H1 (cell line): ENCODE measurements around the gene PPAN. TPM values are rescaled to one million over a fixed set of nuclear protein-coding genes. Genes with fewer than 3 reads are reported as not detected.

Source experiments
- CTCF ChIA-PET: fragments of 300-600 bp; sonication (Branson Sonifier 250); formaldehyde crosslinking; loops from one replicate; lab custom pipeline; 2021; ENCODE audit not compliant: partially characterized antibody; lab: Charles Lee
- POLR2A ChIA-PET: fragments of 300-600 bp; sonication (Branson Sonifier 250); formaldehyde crosslinking; loops from one replicate; lab custom pipeline; 2021; ENCODE audit warnings: inconsistent platforms; ENCODE audit not compliant: partially characterized antibody; lab: Charles Lee
- DNase-seq, 2 experiments: peaks; one replicate each; pipeline versions ENCODE4 v3.0.0 to v3.0.0-alpha.2; 2010 to 2022; ENCODE audit warnings: low spot score in 2 of 2, low read depth in 1 of 2, mixed read lengths in 1 of 2
- FAIRE-seq: peaks from 2 replicates; lab custom pipeline; 2011; peaks lifted over from hg19 to GRCh38; lab: Jason Lieb, UNC
- H2AFZ ChIP-seq: 2 replicates; pipeline ENCODE4 v1.8.1; 2012; ENCODE audit warnings: low read length, inconsistent platforms
- H2AK5ac ChIP-seq: 2 replicates; pipeline ENCODE4 v1.6.1; 2013; ENCODE audit warnings: low read depth, low read length
- H2BK120ac ChIP-seq: replicated peaks from 2 replicates; pipeline ENCODE3; 2013; ENCODE audit warnings: low read depth, low read length, inconsistent platforms
- H2BK12ac ChIP-seq: 2 replicates; pipeline ENCODE4 v1.6.1; 2013; ENCODE audit warnings: low read depth, low read length
- H2BK15ac ChIP-seq: 2 replicates; pipeline ENCODE4 v1.6.1; 2013; ENCODE audit warnings: low read length
- H2BK20ac ChIP-seq: 2 replicates; pipeline ENCODE4 v1.6.1; 2013; ENCODE audit warnings: low read length
- H2BK5ac ChIP-seq: 2 replicates; pipeline ENCODE4 v1.6.1; 2013; ENCODE audit warnings: low read depth, low read length
- H3K14ac ChIP-seq: 2 replicates; pipeline ENCODE4 v1.6.1; 2013; ENCODE audit warnings: inconsistent platforms; ENCODE audit not compliant: insufficient read length
- H3K18ac ChIP-seq: 2 replicates; pipeline ENCODE4 v1.6.1; 2013; ENCODE audit warnings: low read length; ENCODE audit errors: extremely low read depth
- H3K23ac ChIP-seq: 2 replicates; pipeline ENCODE4 v1.6.1; 2013; ENCODE audit warnings: inconsistent platforms; ENCODE audit not compliant: insufficient read length
- H3K23me2 ChIP-seq: 2 replicates; pipeline ENCODE4 v1.6.1; 2013; ENCODE audit warnings: low read depth, low read length
- H3K27ac ChIP-seq: 2 replicates; pipeline ENCODE4 v1.6.1; 2011; ENCODE audit warnings: low read depth, low read length, inconsistent platforms
- H3K27me3 ChIP-seq, 4 experiments: replicated peaks in 1 of 4; 1 replicate in 1 of 4; 2 replicates in 3 of 4; pipeline versions ENCODE4 v1.6.1 to v1.8.1; 2011 to 2013; ENCODE audit warnings: low read length in 3 of 4, mild to moderate bottlenecking in 3 of 4, inconsistent platforms in 2 of 4, mixed read lengths in 2 of 4, moderate library complexity in 1 of 4; ENCODE audit not compliant: control insufficient read depth in 3 of 4, insufficient read depth in 3 of 4; ENCODE audit errors: extremely low read depth in 1 of 4
- H3K36me3 ChIP-seq, 4 experiments: 2 replicates each; pipeline versions ENCODE4 v1.6.1 to v1.8.1; 2011 to 2013; ENCODE audit warnings: mild to moderate bottlenecking in 4 of 4, low read length in 3 of 4, moderate library complexity in 2 of 4, control low read depth in 1 of 4, inconsistent platforms in 1 of 4; ENCODE audit not compliant: insufficient read depth in 4 of 4, control insufficient read depth in 2 of 4
- H3K4ac ChIP-seq: replicated peaks from 2 replicates; pipeline ENCODE3; 2013; ENCODE audit warnings: low read length, low read depth, mixed read lengths, inconsistent platforms; ENCODE audit not compliant: insufficient read length
- H3K4me1 ChIP-seq, 4 experiments: replicated peaks in 1 of 4; 1 replicate in 1 of 4; 2 replicates in 3 of 4; pipeline versions ENCODE4 v1.6.1 to v1.8.1; 2011 to 2013; ENCODE audit warnings: low read length in 3 of 4, inconsistent platforms in 2 of 4, mixed read lengths in 1 of 4; ENCODE audit not compliant: insufficient read depth in 4 of 4, control insufficient read depth in 3 of 4
- H3K4me2 ChIP-seq, 2 experiments: 2 replicates each; pipeline versions ENCODE4 v1.6.1 to v1.8.1; 2011 to 2013; ENCODE audit warnings: low read depth in 2 of 2, low read length in 2 of 2, control low read depth in 1 of 2, inconsistent platforms in 1 of 2, mild to moderate bottlenecking in 1 of 2; ENCODE audit not compliant: insufficient read depth in 1 of 2
- H3K4me3 ChIP-seq, 4 experiments: fragments of 200-600, 300-600 bp in 1 of 4; sonication (generic), shearing (Covaris generic), sonication (Bioruptor Twin) in 1 of 4; 2 replicates each; pipeline versions ENCODE4 v1.5.1 to v1.8.1; 2011 to 2016; ENCODE audit warnings: low read length in 4 of 4, low read depth in 3 of 4, control low read depth in 2 of 4, inconsistent platforms in 2 of 4, mild to moderate bottlenecking in 2 of 4, mixed read lengths in 1 of 4, moderate library complexity in 1 of 4; ENCODE audit not compliant: insufficient read depth in 2 of 4; ENCODE audit errors: extremely low read depth in 1 of 4
- H3K56ac ChIP-seq: replicated peaks from 2 replicates; pipeline ENCODE3; 2013; ENCODE audit warnings: low read depth, mild to moderate bottlenecking, mixed read lengths, low read length, inconsistent platforms; ENCODE audit not compliant: insufficient read length
- H3K79me1 ChIP-seq: 2 replicates; pipeline ENCODE4 v1.6.1; 2013; ENCODE audit warnings: low read depth, low read length, control low read depth
- H3K79me2 ChIP-seq, 2 experiments: 2 replicates each; pipeline versions ENCODE4 v1.6.1 to v1.8.1; 2012 to 2013; ENCODE audit warnings: low read length in 2 of 2, mild to moderate bottlenecking in 2 of 2, inconsistent platforms in 1 of 2; ENCODE audit not compliant: insufficient read depth in 2 of 2, control insufficient read depth in 1 of 2
- H3K9ac ChIP-seq, 4 experiments: replicated peaks in 1 of 4; 1 replicate in 1 of 4; 2 replicates in 3 of 4; pipeline versions ENCODE4 v1.6.1 to v1.8.1; 2011 to 2013; ENCODE audit warnings: low read depth in 3 of 4, low read length in 3 of 4, control low read depth in 2 of 4, mild to moderate bottlenecking in 2 of 4, moderate library complexity in 2 of 4, inconsistent platforms in 1 of 4; ENCODE audit errors: extremely low read depth in 1 of 4
- H3K9me3 ChIP-seq, 2 experiments: 2 replicates each; pipeline versions ENCODE4 v1.6.1 to v1.8.1; 2012 to 2013; ENCODE audit warnings: mild to moderate bottlenecking in 2 of 2, moderate library complexity in 2 of 2, control low read depth in 1 of 2, inconsistent platforms in 1 of 2, low read depth in 1 of 2, low read length in 1 of 2, mixed read lengths in 1 of 2; ENCODE audit not compliant: insufficient read depth in 2 of 2
- H4K20me1 ChIP-seq, 2 experiments: replicated peaks in 1 of 2; 2 replicates each; pipeline versions ENCODE3 to v1.8.1; 2011 to 2013; ENCODE audit warnings: inconsistent platforms in 2 of 2, low read length in 2 of 2, mild to moderate bottlenecking in 1 of 2; ENCODE audit not compliant: insufficient read depth in 2 of 2, control insufficient read depth in 1 of 2
- H4K5ac ChIP-seq: 2 replicates; pipeline ENCODE4 v1.6.1; 2013; ENCODE audit warnings: low read length, low read depth, mixed read lengths, inconsistent platforms; ENCODE audit not compliant: insufficient read length
- H4K8ac ChIP-seq: 2 replicates; pipeline ENCODE4 v1.8.0; 2013; ENCODE audit warnings: mild to moderate bottlenecking, moderate library complexity, low read length, inconsistent platforms; ENCODE audit not compliant: insufficient read depth; ENCODE audit errors: extremely low read depth
- H4K91ac ChIP-seq: replicated peaks from 2 replicates; pipeline ENCODE3; 2013; ENCODE audit warnings: low read length, mixed read lengths, inconsistent platforms; ENCODE audit not compliant: insufficient read length
- BACH1 ChIP-seq: IDR thresholded peaks from 2 replicates; pipeline ENCODE4 v1.6.1; 2012; ENCODE audit warnings: low read length, improper control_type of control experiment
- BRCA1 ChIP-seq: IDR thresholded peaks from 2 replicates; pipeline ENCODE4 v1.6.1; 2012; ENCODE audit warnings: low read depth, low read length, improper control_type of control experiment
- WGBS, 2 experiments: shearing (Covaris generic) in 1 of 2; methylation state at CpG; one replicate each; pipeline versions ENCODE4 v1.1.6 to v1.1.7; 2013 to 2015; ENCODE audit warnings: low lambda C conversion rate in 2 of 2, mixed read lengths in 2 of 2, inconsistent platforms in 1 of 2, low coverage in 1 of 2, missing lambda C conversion rate in 1 of 2; ENCODE audit not compliant: insufficient replicate concordance in 2 of 2, insufficient coverage in 1 of 2, insufficient read length in 1 of 2; ENCODE audit errors: extremely low coverage in 1 of 2, missing lambda C conversion rate in 1 of 2; 5-methylcytosine and 5-hydroxymethylcytosine counted together
- polyA plus RNA-seq, 7 experiments: library from polyadenylated mRNA; depleted of rRNA in 3 of 7; stranded (reverse) in 5 of 7; unstranded in 2 of 7; fragments of >200 nt in 5 of 7; fragments of 200-250 nt in 2 of 7; gene quantifications; 1 replicate in 5 of 7; 2 replicates in 1 of 7; 4 replicates in 1 of 7; pipeline versions ENCODE4 v1.2.1 to v1.2.3, GENCODE V29; 2011 to 2013; ENCODE audit warnings: missing spikeins in 2 of 7, mixed read lengths in 2 of 7
- total RNA-seq: library from RNA; stranded (reverse); fragmentation: NEBNext Ultra II Directional; extraction: Animal tissue kit (Norgen Biotek cat#: 25700); gene quantifications from 2 replicates; pipeline ENCODE4 v1.2.1, GENCODE V29; 2021

The PPAN gene
- total and polyA plus RNA-seq, 2 of the 8 experiments (the other 6 are each of a cell fraction or from before 2014, with no cell fraction given) = 48.8 to 74.4 TPM

GRCh38 chr19:10084803-10085202 lies 21.4 kb upstream of the PPAN start:
- H2AFZ ChIP-seq = no peak overlapping the region
- peaks cover 0 to 3% of the 10 kb centered on the region in 2 experiments for H4K20me1 ChIP-seq
- no peak overlapping the region for H4K5ac ChIP-seq
- H3K4me1 ChIP-seq = peaks cover 0 to 4% (median 3%) of the 10 kb centered on the region in 4 experiments; a peak in 4 of 7 replicates
- H3K9me3 ChIP-seq = no peaks in the 10 kb centered on the region
- H3K27me3 ChIP-seq = peaks cover 0 to 2% (median 0%) of the 10 kb centered on the region in 4 experiments; a peak in 1 of 7 replicates
- ChIA-PET POLR2A (interaction anchor here (1.1 kb wide), 1 partner anchor 29 kb away, joined by 3 read pairs; no protein-coding TSS in a partner anchor), CTCF (interaction anchor here (0.5 to 2.6 kb wide), 6 partner anchors 10 to 759 kb away, joined by 3 to 14 read pairs (median 4); no protein-coding TSS in a partner anchor)
- no peak overlapping the region for H3K27ac ChIP-seq
- FAIRE-seq = no peak
- H2BK20ac ChIP-seq = no peak overlapping the region
- H3K9ac ChIP-seq = no peak overlapping the region
- no peak overlapping the region for H2AK5ac ChIP-seq
- H2BK12ac ChIP-seq = no peak overlapping the region
- no peak overlapping the region for H2BK15ac ChIP-seq
- H3K23ac ChIP-seq = no peak overlapping the region
- no peak overlapping the region for H3K14ac ChIP-seq
- no peak overlapping the region for H2BK5ac ChIP-seq
- 0 out of 8 replicates have a peak, but pooled peaks cover 0 to 2% (median 0%) of the 10 kb centered on the region in 4 experiments for H3K36me3 ChIP-seq
- 97% methylated on average over 3 of the region's 3 CpGs; no CpG with 5 or more reads in 1 of the 2 experiments for WGBS, 2 experiments
- no peak overlapping the region for H3K4ac ChIP-seq
- no peak overlapping the region for H3K18ac ChIP-seq
- no peak for DNase-seq
- TF ChIP-seq BRCA1 (no peak), BACH1 (no peak)
- H2BK120ac ChIP-seq = no peak overlapping the region
- no peak overlapping the region for H4K8ac ChIP-seq
- peaks cover 13% of the 10 kb centered on the region; the same call in 1 of the 2 replicates for H3K23me2 ChIP-seq
- no peak overlapping the region for H3K4me2 ChIP-seq
- H4K91ac ChIP-seq = no peak overlapping the region
- H3K79me1 ChIP-seq = no peaks in the 10 kb centered on the region
- no peak overlapping the region for H3K4me3 ChIP-seq
- H3K56ac ChIP-seq = no peak overlapping the region
- H3K79me2 ChIP-seq = no peaks in the 10 kb centered on the region
